ELF-1 (cell line): ENCODE results near the gene AUTS2.

Experiments used
- DNase-seq: peaks from one replicate; pipeline ENCODE4 v3.0.0-alpha.2; 2016; ENCODE audit warnings: low read depth, low spot score

AUTS2 gene

DNA sequence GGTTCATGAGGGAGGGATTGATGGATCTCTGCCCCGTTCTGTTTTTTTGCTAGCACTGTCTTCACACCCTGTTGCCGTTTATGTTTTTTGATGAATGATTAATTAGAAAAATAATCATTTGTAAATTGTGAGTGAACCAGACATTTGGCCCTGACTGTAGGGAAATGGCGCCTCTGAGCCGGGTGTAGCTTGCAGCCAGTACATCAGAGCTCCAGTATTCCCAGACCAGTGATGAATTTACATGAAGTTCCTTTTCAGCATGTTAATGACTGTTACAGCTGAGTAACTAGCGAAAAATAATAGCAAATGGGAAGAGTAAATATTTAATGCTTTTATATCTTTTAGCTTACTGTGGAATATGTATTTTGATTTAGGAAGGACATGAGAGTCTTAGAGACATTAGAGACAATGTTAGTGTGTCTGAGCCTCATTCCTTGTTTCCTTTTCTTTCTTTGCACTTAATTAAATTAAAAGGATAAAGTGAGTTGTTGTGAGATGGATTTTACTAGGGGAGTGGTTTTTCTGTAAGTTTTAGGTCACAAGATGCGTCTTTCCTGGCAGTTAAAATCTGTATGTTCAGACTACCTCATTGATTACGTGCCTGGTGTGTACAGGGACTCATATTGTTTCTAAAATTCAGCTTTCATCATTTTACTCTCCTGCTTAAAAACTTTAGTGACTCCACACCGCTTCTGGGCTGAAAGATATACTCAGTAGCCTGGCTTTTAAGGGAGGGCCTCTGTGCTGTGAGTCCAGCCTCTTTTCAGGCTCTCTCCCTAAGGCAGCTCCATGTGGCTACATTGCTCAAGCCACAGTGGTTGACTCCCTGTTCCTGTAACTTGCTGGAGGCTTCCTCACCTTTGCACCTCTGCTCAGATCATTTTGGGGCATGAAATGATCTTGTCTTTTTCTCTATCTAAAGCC, 86.4 kb downstream of the AUTS2 start:
- no peak for DNase-seq

DNA sequence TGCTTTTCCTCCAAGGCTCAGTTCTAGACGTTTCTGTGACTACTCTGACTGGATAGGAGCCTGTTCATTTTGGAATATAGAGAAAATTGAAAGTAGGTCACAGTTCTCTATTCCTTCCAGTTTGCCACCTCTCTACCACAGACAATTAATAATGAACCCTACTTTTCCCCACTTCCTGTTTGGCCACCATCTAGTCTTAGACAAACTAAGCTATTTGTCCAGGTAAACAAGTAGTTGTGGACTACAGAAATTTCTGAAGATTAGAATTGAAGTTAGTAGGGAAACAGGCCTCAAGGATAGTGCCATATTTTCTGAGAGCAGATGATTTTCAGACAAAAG, 87.0 kb downstream of the AUTS2 start:
- DNase-seq: no peak

DNA sequence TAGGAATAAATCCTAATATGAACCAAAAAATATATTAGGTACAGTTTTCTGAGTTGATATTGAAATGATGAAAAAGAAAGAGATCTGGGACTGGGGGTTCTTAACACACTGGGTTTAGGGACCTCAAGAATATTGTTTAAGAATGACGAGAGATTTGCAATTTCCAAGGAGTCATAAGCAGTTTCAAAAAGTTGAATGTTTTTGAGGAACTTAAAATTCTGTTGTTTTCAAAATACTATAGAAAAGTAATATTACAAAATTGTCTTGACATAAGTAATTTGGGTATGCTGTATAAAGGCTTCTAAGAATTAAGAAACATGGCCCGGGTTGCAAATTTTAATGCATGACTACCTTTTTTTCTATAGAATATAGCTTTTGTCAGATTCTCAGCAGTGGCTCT, 88.1 kb downstream of the AUTS2 start:
- DNase-seq: no peak

GRCh38 chr7:69687739-69688433, 89.6 kb downstream of the AUTS2 start:
- DNase-seq: no peak

- no peak for DNase-seq
These were observed 92.1 kb downstream of the AUTS2 start for GRCh38 chr7:69690329-69690728.

DNA sequence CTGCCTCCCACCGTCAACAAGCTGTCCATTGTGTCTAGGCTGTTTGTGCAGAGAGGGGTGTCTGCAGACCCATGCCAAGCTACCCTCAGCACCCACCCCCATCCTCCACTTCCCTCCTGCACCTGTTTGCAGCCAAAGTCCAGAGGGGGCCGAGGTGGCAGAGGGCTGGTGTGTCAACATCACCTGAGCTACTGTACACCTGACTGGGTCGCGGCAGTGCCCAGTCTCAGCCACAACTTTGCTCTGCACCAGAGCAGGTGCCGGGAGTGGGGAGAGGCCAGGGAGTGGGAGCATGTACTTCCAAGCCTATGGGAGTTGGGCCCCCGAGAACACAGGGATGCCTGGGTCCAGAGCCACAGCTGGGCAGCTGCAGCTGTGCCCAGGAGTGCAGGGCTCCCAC, 93.1 kb downstream of the AUTS2 start:
- DNase-seq: no peak

DNA sequence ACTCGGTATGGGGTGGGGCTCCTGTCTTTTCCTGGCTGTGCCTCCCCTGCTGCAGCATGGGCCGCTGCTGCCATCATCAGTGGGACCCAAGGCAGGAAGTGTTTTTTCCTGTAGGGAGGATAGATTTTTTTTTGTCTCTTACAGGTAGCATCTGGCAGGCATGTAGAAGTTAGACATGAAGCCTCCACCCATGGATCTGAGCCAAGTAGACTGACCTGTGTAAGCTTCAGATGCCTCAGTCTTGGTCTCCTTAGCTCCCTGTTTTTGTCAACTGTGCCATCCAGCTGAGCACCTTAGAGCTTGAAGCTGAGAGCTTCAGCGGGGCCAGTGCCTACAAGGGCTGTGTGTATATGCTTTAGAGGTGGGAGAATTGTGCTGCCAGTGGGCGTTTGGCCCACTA, 93.5 kb downstream of the AUTS2 start:
- no peak for DNase-seq

GRCh38 chr7:69692611-69693010, 94.3 kb downstream of the AUTS2 start:
- DNase-seq: no peak

DNA sequence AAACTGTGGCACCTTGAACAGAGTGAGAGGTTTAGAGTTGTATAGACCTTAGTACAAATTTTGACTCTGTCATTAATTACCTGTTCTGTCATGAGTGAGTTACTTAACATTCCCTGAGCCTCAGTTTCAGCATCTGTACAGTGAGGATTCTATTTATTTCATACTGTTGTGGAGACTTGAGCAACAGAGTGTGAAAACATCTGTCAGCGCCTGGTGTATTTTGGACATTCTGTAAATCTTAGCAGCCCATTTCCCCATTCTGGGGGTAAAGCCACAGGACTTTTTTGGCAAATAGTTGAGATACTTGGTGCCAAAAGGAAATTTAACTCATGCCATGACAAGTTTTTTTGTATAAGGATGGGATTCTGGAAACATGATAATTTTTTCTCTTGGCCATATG, 94.8 kb downstream of the AUTS2 start:
- no peak for DNase-seq

GRCh38 chr7:69696054-69696591, 97.8 kb downstream of the AUTS2 start:
- no peak for DNase-seq

- no peak for DNase-seq
These were observed 98.7 kb downstream of the AUTS2 start for GRCh38 chr7:69696686-69697685.

DNA sequence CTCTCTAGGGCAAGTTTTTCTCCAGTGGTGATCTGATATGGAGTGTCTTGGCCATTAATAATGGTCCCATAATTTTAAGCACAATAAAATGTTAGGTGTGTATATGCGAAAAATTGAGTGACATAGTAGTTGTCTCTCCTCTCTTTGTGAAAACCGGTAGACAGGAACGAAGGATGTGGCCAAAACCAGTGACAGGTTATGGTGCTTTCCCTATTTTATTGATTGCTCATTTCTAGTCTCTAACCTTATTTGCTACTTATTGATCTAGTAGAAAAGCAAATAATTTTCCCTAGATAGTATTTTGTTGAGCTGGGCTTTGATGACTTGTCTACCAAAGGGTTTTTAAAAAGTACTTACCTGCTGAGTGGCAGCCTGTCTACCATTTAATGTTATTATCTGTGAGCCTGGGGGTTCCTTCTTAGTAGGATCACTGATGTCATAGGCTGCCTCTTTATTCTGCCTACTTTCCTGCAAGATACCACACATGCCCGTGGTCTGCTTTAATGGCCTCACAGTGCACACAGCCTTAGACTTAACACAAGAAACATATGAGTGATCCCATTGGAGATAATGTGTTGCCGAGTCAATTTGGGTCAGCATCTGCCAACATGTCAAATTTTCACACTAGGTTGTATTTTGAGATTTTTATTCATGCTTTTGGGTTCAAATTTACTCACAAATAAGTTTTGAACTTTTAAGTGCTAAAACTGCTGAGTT, 100.0 kb downstream of the AUTS2 start:
- no peak for DNase-seq

- no peak for DNase-seq
These were observed 101.7 kb downstream of the AUTS2 start for GRCh38 chr7:69699931-69700330.

DNA sequence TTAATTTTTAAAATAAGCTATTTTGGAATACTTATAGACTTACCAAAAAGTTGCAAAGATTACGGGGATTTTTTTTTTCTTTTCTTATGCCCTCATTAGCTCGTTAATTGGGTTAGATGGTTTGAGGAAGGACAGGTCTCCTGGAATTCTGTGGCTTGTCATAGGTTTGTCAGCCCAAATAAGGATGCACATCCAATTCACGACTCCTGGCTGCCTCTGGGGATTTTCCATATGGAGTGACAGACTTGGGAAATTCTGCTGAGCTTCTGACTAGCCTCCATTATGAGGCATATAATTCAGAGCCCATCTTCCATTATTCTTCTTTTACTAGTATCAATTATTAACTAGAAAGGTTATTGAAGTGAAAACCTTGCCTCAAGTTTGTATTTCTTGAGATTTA, 102.1 kb downstream of the AUTS2 start:
- DNase-seq: no peak

DNA sequence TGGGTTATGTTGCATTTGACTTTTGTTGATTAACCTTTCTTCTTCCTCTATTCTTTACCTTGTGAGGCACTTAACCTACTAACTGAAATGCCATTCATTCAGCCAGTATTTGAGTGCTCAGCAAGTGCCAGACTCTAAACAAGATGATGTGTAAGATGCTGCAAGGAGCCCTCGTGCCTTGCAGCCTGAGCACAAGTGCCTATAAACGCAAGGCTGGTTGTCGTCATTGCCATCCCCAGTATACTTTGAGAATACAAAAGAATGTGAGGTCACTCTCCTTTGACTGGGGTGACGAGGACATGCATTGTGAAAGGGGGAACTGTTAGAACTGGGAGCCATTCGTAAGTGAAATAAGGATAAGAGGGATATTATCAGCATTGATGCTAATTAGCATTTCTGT, 103.0 kb downstream of the AUTS2 start:
- DNase-seq: no peak

- DNase-seq: no peak
These were observed 104.1 kb downstream of the AUTS2 start for GRCh38 chr7:69702357-69702756.

DNA sequence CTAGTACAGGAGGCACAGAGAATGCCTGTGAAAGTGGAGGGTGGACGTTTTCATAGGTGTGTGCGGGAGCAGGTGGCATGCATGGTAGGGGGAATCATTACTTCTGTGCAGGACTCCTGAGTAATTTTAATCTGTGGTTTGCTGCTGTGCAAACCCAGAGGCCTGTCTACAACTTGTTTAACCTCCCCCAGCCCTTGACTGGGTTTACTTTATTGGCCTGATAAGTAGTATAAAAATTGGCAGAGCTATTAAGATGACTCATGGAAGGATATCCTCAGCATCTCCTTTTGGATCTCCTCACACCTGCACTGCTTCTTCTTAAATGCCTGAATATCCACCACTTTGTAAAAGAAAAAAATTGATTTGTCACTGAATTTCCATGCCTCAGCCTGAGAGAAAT, 104.8 kb downstream of the AUTS2 start:
- DNase-seq: no peak

DNA sequence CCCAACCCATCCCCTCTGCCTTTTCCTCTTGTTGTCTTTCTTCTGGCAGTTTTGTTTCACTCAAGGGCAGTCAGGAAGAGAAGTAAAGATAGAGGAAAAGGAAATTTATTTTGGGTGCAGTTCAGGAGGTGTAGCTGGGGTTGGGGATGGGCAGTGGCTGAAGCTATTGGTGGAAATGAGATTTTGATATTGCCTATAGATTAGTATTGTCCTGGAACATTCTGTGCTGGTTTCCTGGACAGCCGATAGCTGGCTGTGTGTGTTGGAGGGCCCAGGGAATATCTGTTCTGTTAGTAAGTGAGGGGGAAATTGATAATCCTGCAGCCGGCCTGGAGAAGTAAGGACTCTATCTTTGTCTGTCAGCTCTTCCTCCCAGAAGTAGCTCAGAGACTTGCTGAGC, 107.8 kb downstream of the AUTS2 start:
- no peak for DNase-seq

GRCh38 chr7:69708857-69709256, 110.6 kb downstream of the AUTS2 start:
- no peak for DNase-seq

DNA sequence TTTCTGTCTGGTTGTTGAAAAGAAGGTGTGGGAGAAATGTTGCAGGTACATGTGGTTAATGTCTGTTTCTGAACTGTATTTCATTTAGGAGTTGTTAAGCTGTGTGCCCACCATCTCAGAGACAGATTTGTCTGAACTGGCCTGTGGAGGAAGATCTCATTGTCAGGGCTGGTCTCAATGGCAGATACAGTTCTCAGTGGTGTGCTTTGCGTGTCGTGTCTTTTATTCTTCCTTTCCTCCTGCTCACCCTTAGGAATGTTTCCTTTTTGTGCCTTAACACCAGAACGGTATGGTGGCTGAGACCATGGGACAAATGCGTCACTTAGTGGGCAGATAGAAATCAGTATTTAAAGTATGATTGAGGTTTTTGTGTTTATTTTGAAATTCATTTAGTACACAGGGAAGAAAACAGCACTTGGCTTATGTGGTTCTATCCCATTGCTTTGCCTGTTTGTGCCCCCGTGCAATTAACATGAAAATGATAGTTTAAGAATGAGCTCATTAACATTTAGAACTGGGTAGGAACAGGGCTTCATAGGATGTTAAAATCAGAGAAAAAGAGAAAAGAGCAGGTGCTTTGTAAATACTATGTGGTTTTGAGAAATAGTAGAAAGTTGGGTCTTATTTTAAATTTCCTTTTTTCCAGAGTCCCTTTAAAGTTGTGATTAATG, 112.6 kb downstream of the AUTS2 start:
- DNase-seq: no peak
